ENCODE measurements around the gene SYTL1. TPM values are rescaled to one million over a fixed set of nuclear protein-coding genes. Genes with fewer than 3 reads are reported as not detected.

Gene SYTL1
- total RNA-seq, 1 experiment from 2014 or later, result 75.9 TPM

DNA sequence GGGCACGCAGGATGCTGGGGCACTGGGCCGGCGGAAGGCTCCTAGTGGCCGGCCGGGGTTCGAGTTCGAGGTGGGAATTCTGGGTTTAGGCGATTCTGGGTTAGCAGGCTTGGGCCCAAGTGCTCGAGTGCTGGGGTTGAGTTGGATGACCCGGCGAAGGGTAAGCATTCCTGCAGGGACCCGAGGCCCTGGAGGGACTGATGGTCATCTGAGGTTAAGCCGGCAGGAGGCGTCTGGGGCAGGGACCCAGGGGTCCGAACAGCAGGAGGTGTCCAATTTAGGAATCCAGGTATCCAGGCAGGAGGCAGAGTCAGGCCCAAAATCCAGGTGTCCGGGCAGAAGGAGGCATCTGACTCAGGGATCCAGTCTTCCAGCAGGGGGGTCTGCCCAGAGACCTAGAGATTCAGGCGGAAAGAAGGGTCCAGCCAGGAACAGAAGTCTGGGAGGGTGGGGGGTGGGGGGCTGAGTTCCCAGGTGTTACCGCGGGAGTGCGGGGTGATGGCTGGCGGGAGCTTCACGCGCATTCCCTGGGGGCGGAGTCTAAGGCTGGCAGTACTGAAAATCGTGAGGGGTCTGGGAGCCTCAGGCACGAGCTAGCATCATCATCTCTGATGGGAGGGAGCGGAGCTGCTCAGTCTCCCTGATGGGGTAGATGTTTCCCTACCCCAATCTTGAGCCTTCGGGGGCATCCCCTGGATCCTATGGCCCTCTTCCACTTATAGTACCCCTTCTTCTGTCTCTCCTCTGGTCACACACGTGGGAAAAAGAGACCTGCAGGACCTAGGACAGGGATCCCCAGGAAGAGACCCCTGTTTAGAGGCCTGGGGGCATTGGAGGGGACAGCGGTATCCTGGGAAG, 51.2 kb downstream of the SYTL1 start:
- H3K9me3 ChIP-seq (ENCODE audit: control insufficient read depth in 1 of 2, insufficient read depth in 1 of 2, low read depth in 1 of 2, low read length in 2 of 2), result no peaks in the 10 kb centered on the region
- H3K4me3 ChIP-seq (replicated peaks in 1 of 2; ENCODE audit: low read depth in 1 of 2, low read length in 2 of 2), result peak overlapping the region; percentile 96 to 99
- H3K36me3 ChIP-seq (ENCODE audit: control insufficient read depth in 1 of 2, insufficient read depth in 2 of 2, low read length in 2 of 2), result peaks cover 0 to 12% of the 10 kb centered on the region in 2 experiments; a peak in 1 of 4 replicates
- H3K9me2 ChIP-seq (ENCODE audit: insufficient read depth), result no peaks in the 10 kb centered on the region
- H4K20me1 ChIP-seq (ENCODE audit: insufficient read depth), result no peaks in the 10 kb centered on the region
- H3K79me2 ChIP-seq (ENCODE audit: insufficient read depth, low read length), result peaks cover 25% of the 10 kb centered on the region
- intact Hi-C loops (cut with micrococcal nuclease), result loop anchor here (2.0 kb wide), 1 partner anchor 348 kb away; no protein-coding TSS in a partner anchor
- TSS peak; percentile 69 for BruUV-seq (replicated peaks)
- no peak overlapping the region for H2AFZ ChIP-seq (ENCODE audit: low read depth, low read length, poor library complexity, severe bottlenecking)
- peak overlapping the region; percentile 88 for H3K27ac ChIP-seq (ENCODE audit: low read depth, low read length)
- ChIA-PET POLR2A (interaction anchor here (0.7 kb wide), 1 partner anchor 27 kb away, joined by 5 read pairs; no protein-coding TSS in a partner anchor), RAD21 (ENCODE audit: low non-redundant PET in 1 of 2, low total read pairs in 2 of 2, uncharacterized antibody in 2 of 2, unreplicated experiment in 2 of 2) (interaction anchor here in 1 of 2 experiments (0.6 kb wide), 2 partner anchors 49 to 55 kb away, joined by 3 to 5 read pairs; no protein-coding TSS in a partner anchor), CTCF (interaction anchor here (0.6 to 3.3 kb wide), 6 partner anchors 20 to 269 kb away, joined by 3 to 21 read pairs (median 3); no protein-coding TSS in a partner anchor)
- ATAC-seq, result peak; percentile 33
- H3K4me1 ChIP-seq (ENCODE audit: control insufficient read depth in 1 of 2, insufficient read depth in 2 of 2, low read length in 2 of 2), result peaks cover 17 to 43% of the 10 kb centered on the region in 2 experiments
- peak overlapping the region; percentile 100 for H3K9ac ChIP-seq (ENCODE audit: low read length)
- no peaks in the 10 kb centered on the region for H3K27me3 ChIP-seq (ENCODE audit: insufficient read depth, low read length)
- no peak for DNase-seq (ENCODE audit: low read depth, low spot score)
- H3K4me2 ChIP-seq (ENCODE audit: low read length), result peak overlapping the region; percentile 86
- TF ChIP-seq RAD21 (IDR thresholded peaks at IDR 0.05; ENCODE audit: low read depth) (0 out of 2 replicates have a peak, but pooled peaks have one; percentile 21), ZNF274 (IDR thresholded peaks at IDR 0.05; ENCODE audit: low read depth, low read length) (no peak), ELF1 (IDR thresholded peaks at IDR 0.05; ENCODE audit: borderline replicate concordance, low read depth) (no peak), TCF7L2 (IDR thresholded peaks at IDR 0.05; ENCODE audit: borderline replicate concordance, extremely low read depth, insufficient read depth, insufficient read length) (no peak), ZFX (IDR thresholded peaks at IDR 0.05) (peak; percentile 46; the same call in 1 of the 2 replicates), YY1 (IDR thresholded peaks at IDR 0.05; ENCODE audit: extremely low read depth, insufficient replicate concordance, low read depth, low read length) (no peak)
- TF ChIP-seq, protein P1, sequence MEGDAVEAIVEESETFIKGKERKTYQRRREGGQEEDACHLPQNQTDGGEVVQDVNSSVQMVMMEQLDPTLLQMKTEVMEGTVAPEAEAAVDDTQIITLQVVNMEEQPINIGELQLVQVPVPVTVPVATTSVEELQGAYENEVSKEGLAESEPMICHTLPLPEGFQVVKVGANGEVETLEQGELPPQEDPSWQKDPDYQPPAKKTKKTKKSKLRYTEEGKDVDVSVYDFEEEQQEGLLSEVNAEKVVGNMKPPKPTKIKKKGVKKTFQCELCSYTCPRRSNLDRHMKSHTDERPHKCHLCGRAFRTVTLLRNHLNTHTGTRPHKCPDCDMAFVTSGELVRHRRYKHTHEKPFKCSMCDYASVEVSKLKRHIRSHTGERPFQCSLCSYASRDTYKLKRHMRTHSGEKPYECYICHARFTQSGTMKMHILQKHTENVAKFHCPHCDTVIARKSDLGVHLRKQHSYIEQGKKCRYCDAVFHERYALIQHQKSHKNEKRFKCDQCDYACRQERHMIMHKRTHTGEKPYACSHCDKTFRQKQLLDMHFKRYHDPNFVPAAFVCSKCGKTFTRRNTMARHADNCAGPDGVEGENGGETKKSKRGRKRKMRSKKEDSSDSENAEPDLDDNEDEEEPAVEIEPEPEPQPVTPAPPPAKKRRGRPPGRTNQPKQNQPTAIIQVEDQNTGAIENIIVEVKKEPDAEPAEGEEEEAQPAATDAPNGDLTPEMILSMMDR (IDR thresholded peaks at IDR 0.05 in 2 of 3, conservative IDR thresholded peaks at IDR 0.05 in 1 of 3; ENCODE audit: borderline replicate concordance in 1 of 3, insufficient read depth in 1 of 3, low read depth in 2 of 3, low read length in 2 of 3), result peak in 2 of 3 experiments; percentile 35 to 47; a peak in 4 of 6 replicates
